Measurements from ENCODE around the gene VPS52. TPM values are rescaled to one million over a fixed set of nuclear protein-coding genes. Genes with fewer than 3 reads are reported as not detected.

Gene VPS52
- total and polyA plus RNA-seq, 2 donors (not counting 1 experiment from before 2014, with no cell fraction given), result 100 to 144 TPM

GRCh38 chr6:33315793-33316602 is 44.3 kb upstream of the VPS52 start:
- DNase-seq (peak; percentile 42), ATAC-seq (ENCODE audit: low read depth) (no peak)
- peak overlapping the region; percentile 99 for H3K4me2 ChIP-seq (replicated peaks; ENCODE audit: low read depth, low read length, poor library complexity, severe bottlenecking)
- POLR2A ChIA-PET, result interaction anchor here (0.6 to 2.3 kb wide), 4 partner anchors 10 to 38 kb away, joined by 3 to 24 read pairs (median 8); partner anchors contain the start of genes B3GALT4 and WDR46
- no peak overlapping the region for H3K9ac ChIP-seq (ENCODE audit: low read length)
- CTCF ChIA-PET, result interaction anchor here (0.5 to 5.3 kb wide), 3 partner anchors 10 to 1485 kb away, joined by 3 to 50 read pairs (median 3); no protein-coding TSS in a partner anchor
- Mint-ChIP-seq H3K27ac (peak overlapping the region; percentile 98), H3K4me3 (peak overlapping the region; percentile 100), H3K27me3 (no peaks in the 10 kb centered on the region), H3K9me3 (ENCODE audit: insufficient read depth) (no peaks in the 10 kb centered on the region), H3K4me1 (peaks cover 80% of the 10 kb centered on the region)
- intact Hi-C loops (cut with micrococcal nuclease), result no loop called here
- H3K79me2 ChIP-seq (ENCODE audit: control insufficient read depth, insufficient read depth, low read length), result peaks cover 90% of the 10 kb centered on the region
- TF ChIP-seq CTCF (IDR thresholded peaks at IDR 0.05), result no peak
- TF ChIP-seq EZH2 (IDR thresholded peaks at IDR 0.05; ENCODE audit: borderline replicate concordance, insufficient read depth, low read depth, low read length, poor library complexity, severe bottlenecking), result no peak
- H3K36me3 ChIP-seq (replicated peaks in 1 of 2; ENCODE audit: control extremely low read depth in 1 of 2, control insufficient read depth in 1 of 2, extremely low read depth in 1 of 2, insufficient read depth in 2 of 2, low read length in 1 of 2), result peaks cover 3 to 54% of the 10 kb centered on the region in 2 experiments
- WGBS (ENCODE audit: insufficient coverage), result 98% methylated on average over 12 of the region's 17 CpGs
- H3K4me1 ChIP-seq (ENCODE audit: control insufficient read depth in 2 of 2, insufficient read depth in 2 of 2, low read length in 2 of 2), result peaks cover 67 to 79% of the 10 kb centered on the region in 2 donors
- H2AFZ ChIP-seq (ENCODE audit: insufficient read depth, low read depth, low read length, poor library complexity, severe bottlenecking), result no peak overlapping the region
- H4K20me1 ChIP-seq (ENCODE audit: control insufficient read depth, insufficient read depth, low read length, poor library complexity, severe bottlenecking), result peaks cover 47% of the 10 kb centered on the region
- peak overlapping the region; percentile 97 to 100 for H3K27ac ChIP-seq (ENCODE audit: low read length in 2 of 2)
- no peaks in the 10 kb centered on the region for H3K9me3 ChIP-seq (ENCODE audit: control extremely low read depth in 1 of 3, control insufficient read depth in 2 of 3, insufficient read depth in 1 of 3, low read length in 2 of 3)
- H3K27me3 ChIP-seq (replicated peaks in 1 of 4; ENCODE audit: control extremely low read depth in 1 of 4, control insufficient read depth in 3 of 4, insufficient read depth in 4 of 4, low read length in 3 of 4), result no peaks in the 10 kb centered on the region
- no peak overlapping the region for H3K4me3 ChIP-seq (ENCODE audit: control extremely low read depth in 1 of 5, extremely low read depth in 1 of 5, insufficient read depth in 1 of 5, low read depth in 2 of 5, low read length in 4 of 5)

Measured in B cell (primary cell).